Tibial artery (tissue), 4 donors: ENCODE results near the gene GPR89B.

Source experiments
- DNase-seq, 2 donors: peaks; one replicate each; pipeline ENCODE4 v3.0.0-alpha.2; 2019
- H3K27ac ChIP-seq, 2 donors: fragments of 200-600 bp; sonication (generic) in 1 of 2; 1 replicate in 1 of 2; 2 replicates in 1 of 2; pipeline ENCODE4 v1.5.1; 2018 to 2019; ENCODE audit warnings: mild to moderate bottlenecking in 1 of 2
- H3K27me3 ChIP-seq, 2 donors: fragments of 200-600 bp; sonication (generic) in 1 of 2; one replicate each; pipeline versions ENCODE4 v1.5.1 to v1.6.0; 2016 to 2019
- H3K36me3 ChIP-seq, 3 donors: fragments of 200-600 bp; sonication (generic) in 2 of 3; one replicate each; pipeline ENCODE4 v1.5.1; 2016 to 2019; ENCODE audit warnings: mild to moderate bottlenecking in 2 of 3
- H3K4me1 ChIP-seq, 4 donors: fragments of 200-600 bp; sonication (generic) in 2 of 4; 1 replicate in 3 of 4; 2 replicates in 1 of 4; pipeline ENCODE4 v1.5.1; 2016 to 2019
- H3K4me3 ChIP-seq, 2 donors: fragments of 200-600 bp; sonication (generic) in 1 of 2; 1 replicate in 1 of 2; 2 replicates in 1 of 2; pipeline ENCODE4 v1.5.1; 2018 to 2019; ENCODE audit warnings: mild to moderate bottlenecking in 2 of 2
- H3K9me3 ChIP-seq, 3 donors: fragments of 200-600 bp; sonication (generic) in 1 of 3; one replicate each; pipeline ENCODE4 v1.5.1; 2016 to 2019
- CTCF ChIP-seq, 2 experiments: fragments of 200-600 bp in 1 of 2; fragments of 450-650 bp in 1 of 2; IDR thresholded peaks; one replicate each; pipeline ENCODE4 v1.5.1; 2017 to 2019; ENCODE audit warnings: antibody characterized with exemption in 2 of 2, mild to moderate bottlenecking in 1 of 2, moderate library complexity in 1 of 2
- intact Hi-C: fragments of 100-400 bp; cut with DNase I; formaldehyde crosslinking; loops from one replicate; pipeline ENCODE4 v1.15.0; 2023; ENCODE audit warnings: low total_unique reads

GPR89B gene

GRCh38 chr1:147904726-147905125, 23.5 kb upstream of the GPR89B start:
- no peak for TF ChIP-seq CTCF (IDR thresholded peaks at IDR 0.05)
- DNase-seq: no peak

GRCh38 chr1:147907786-147908509, 20.3 kb upstream of the GPR89B start:
- intact Hi-C loops: no loop called here
- peaks cover 0 to 7% of the 10 kb centered on the region in 2 donors for H3K27me3 ChIP-seq
- H3K4me3 ChIP-seq: no peak overlapping the region
- no peak overlapping the region for H3K27ac ChIP-seq
- H3K36me3 ChIP-seq: no peaks in the 10 kb centered on the region
- TF ChIP-seq CTCF (IDR thresholded peaks at IDR 0.05): no peak
- no peak for DNase-seq
- no peaks in the 10 kb centered on the region for H3K4me1 ChIP-seq
- H3K9me3 ChIP-seq: no peaks in the 10 kb centered on the region

More at GRCh38 chr1:147904726-147905125, 23.5 kb upstream of the GPR89B start:
- Histone ChIP-seq H3K9me3 (no peaks in the 10 kb centered on the region), H3K27ac (no peak overlapping the region), H3K36me3 (no peaks in the 10 kb centered on the region), H3K27me3 (peaks cover 0 to 7% of the 10 kb centered on the region in 2 donors), H3K4me1 (no peaks in the 10 kb centered on the region), H3K4me3 (no peak overlapping the region)
- intact Hi-C loops: no loop called here

GRCh38 chr1:147912553-147912952, 15.7 kb upstream of the GPR89B start:
- intact Hi-C loops: no loop called here

GRCh38 chr1:147913362-147913942, 14.8 kb upstream of the GPR89B start:
- no peaks in the 10 kb centered on the region for H3K27me3 ChIP-seq
- H3K4me1 ChIP-seq: no peaks in the 10 kb centered on the region
- no peak overlapping the region for H3K4me3 ChIP-seq
- no peaks in the 10 kb centered on the region for H3K36me3 ChIP-seq
- no peaks in the 10 kb centered on the region for H3K9me3 ChIP-seq
- no peak overlapping the region for H3K27ac ChIP-seq
- intact Hi-C loops: no loop called here
- DNase-seq: no peak
- TF ChIP-seq CTCF (IDR thresholded peaks at IDR 0.05): no peak

More at GRCh38 chr1:147912553-147912952, 15.7 kb upstream of the GPR89B start:
- TF ChIP-seq CTCF (IDR thresholded peaks at IDR 0.05): no peak
- Histone ChIP-seq H3K4me1 (no peaks in the 10 kb centered on the region), H3K9me3 (no peaks in the 10 kb centered on the region), H3K4me3 (no peak overlapping the region), H3K27me3 (peaks cover 0 to 7% of the 10 kb centered on the region in 2 donors), H3K27ac (no peak overlapping the region), H3K36me3 (no peaks in the 10 kb centered on the region)
- DNase-seq: no peak

GRCh38 chr1:147919896-147920295, 8.3 kb upstream of the GPR89B start:
- no peaks in the 10 kb centered on the region for H3K9me3 ChIP-seq
- intact Hi-C loops: no loop called here
- no peak for DNase-seq
- no peak overlapping the region for H3K27ac ChIP-seq
- no peaks in the 10 kb centered on the region for H3K4me1 ChIP-seq
- no peak overlapping the region for H3K4me3 ChIP-seq
- TF ChIP-seq CTCF (IDR thresholded peaks at IDR 0.05): no peak
- H3K36me3 ChIP-seq: no peaks in the 10 kb centered on the region
- no peaks in the 10 kb centered on the region for H3K27me3 ChIP-seq
